NCI-H1105 (cell line): ENCODE data around the gene EPHB6.

Source experiments
- DNase-seq: peaks from one replicate; lab custom pipeline; 2025; lab: John Stamatoyannopoulos, UW

The EPHB6 gene

GRCh38 chr7:142880876-142881505, 26.1 kb downstream of the EPHB6 start:
- peak; percentile 15 for DNase-seq

DNA sequence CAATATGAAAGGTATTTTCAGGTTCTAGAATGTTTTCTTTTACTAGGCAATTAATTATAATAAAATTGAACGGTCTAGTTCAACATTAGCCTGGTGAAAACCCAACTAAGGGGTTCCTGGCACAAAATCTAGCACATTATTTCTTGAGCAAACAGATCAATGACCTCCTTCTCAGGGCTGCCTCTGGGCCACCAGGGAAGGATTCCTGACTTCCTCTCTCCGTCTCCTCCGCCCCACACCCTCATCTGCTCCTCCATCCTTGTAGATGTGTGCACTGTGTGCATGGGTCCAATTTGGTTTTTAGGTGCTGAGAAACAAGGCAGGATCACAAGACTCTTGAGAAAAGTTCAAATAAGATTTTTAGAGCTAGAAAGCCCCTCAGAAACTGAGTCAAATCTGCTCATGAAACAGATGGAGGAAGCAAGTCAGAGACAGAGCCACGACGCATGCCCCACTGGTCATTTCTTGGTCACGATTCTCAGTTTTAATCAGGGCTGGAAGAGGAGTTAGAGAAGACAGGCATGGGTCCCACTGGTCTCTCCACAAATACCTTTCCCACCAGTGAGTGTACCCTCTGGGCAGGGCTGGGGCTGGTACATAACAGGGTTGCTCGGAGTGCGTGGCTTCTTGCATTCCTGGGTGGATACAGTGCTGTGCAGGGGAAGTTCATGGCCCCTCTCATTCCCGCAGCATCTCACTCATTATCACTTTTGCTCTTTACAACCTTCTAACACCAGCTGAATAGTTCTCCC, 26.9 kb downstream of the EPHB6 start:
- DNase-seq, result no peak

- DNase-seq, result no peak
Observed at GRCh38 chr7:142882338-142882678, 27.4 kb downstream of the EPHB6 start.

GRCh38 chr7:142883145-142883544, 28.3 kb downstream of the EPHB6 start:
- no peak for DNase-seq

- DNase-seq, result no peak
Observed at GRCh38 chr7:142883571-142884285, 28.9 kb downstream of the EPHB6 start.

- no peak for DNase-seq
Observed at GRCh38 chr7:142884286-142884640, 29.4 kb downstream of the EPHB6 start.

DNA sequence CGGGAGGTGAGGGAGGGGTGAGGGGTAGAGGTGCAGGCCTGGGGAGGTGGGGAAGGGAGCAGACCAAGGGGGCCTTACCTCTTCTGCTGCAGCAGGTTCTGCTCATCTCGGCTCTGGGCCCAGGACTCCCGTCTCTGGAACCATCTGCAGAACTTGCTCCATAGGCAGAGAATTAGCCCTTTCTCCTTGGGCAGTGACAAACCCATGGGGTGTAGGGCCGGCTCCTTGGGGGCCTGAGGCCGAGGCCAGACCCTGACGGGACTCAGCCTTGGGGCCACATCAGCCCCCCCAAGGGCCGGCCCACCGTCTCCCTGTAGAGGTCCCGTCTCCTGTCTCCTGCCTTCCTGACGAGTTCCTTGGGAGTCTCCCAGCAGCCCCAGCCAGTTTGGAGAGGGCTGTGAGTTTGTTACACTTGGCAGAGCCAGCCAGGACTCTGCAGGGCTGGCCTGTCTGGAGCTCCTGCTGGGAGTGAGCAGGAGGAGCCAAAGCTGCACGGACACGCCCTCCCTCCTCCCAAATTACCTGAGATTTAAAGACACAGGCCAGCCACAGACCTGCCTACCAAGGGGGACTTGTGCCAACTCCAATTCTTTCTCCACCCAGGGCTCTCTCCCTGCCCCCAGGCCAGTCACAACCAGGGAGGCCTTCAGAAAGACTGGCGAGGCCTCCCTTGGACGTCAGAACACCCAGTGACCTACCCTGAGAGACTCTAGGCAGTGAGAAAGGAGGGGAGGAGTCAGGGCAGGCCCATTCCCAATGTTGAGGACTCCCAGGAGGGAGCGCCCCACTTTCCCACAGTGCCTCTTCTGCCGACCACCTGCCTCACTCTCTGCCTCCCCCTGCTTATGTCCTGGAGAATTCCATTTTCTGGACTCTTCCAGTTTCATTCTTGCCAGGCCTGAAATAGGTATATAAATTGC, 30.7 kb downstream of the EPHB6 start, which contains the start of gene TRPV6:
Gene TRPV6 (minus strand): TSS at position 435 of the 920 bp plus-strand sequence.
- no peak for DNase-seq

GRCh38 chr7:142886866-142887265, 32.0 kb downstream of the EPHB6 start:
- DNase-seq, result no peak

DNA sequence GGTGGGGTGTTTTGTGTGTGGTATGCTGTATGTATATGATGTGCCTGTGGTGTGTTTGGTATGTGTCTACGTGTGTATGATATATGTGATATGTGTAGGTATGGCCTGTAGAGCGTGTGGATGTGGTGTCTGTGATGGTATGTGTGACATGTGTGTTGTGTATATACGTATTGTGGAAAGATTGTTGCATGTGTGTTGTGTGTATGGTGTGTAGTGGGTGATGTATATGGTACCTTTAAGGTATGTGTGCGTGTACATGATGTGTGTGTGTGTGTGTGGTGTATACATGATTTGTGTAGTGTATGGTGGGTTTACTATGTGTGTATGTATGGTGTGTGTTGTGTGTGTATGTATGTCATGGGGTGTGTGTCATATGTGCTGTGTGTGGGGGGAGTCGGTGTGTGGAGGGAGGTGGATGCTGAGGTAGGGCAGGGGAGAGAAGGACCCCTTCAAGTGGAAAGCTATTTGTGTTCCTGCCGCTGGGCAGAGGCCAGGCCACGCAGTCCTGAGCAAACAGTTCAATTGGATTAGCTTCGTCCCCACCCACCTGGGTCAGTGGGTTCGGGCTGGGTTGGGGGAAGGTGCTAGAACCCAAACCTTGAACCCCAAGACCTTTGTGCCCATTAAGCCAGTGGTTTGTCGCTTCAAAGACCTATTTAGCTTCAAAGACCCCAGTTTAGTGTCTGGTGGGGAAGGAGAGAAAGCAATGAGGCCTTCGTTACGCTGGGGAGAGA, 32.6 kb downstream of the EPHB6 start:
- no peak for DNase-seq

DNA sequence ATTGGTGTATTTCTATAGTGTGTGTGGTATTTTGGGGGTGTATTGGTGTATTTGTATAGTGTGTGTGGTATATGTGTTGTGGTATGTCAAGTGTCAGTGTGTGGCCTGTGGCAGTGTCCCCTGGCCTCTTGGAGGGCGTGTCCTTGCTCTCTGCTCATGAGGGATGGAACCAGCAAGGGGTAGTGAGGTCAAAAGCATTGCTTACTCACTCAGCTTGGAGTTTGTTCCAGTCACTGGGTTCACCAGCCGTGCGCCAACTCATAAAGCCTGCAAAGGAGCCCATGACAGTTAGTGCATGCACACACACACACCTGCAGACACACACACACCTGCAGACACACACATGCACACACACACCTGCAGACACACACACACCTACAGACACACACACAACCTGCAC, 34.9 kb downstream of the EPHB6 start:
- DNase-seq, result no peak

DNA sequence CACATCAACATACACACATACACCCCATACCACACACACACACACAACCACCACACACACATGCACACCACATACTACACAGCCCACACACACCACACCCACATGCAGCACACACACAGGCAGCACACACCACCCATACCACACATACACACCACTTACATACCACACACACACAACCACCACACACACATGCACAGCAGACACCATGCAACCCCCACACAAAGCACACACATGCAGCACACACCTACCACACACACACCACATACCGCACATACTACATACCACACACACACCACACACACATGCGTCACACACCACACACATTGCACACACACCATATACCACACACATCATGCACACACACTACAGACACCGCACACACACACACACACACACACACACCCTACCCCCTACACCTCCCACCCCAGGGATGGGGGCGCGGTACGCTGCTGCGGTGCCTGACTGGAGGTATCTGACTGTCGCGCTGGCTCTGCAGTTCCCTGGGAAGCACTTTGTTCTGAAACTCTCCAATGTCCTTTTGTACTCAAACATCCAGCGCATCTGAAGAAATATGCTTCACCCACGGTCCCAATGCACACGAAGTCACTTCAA, 36.1 kb downstream of the EPHB6 start:
- DNase-seq, result no peak

- no peak for DNase-seq
Observed at GRCh38 chr7:142891490-142892082, 36.7 kb downstream of the EPHB6 start.

DNA sequence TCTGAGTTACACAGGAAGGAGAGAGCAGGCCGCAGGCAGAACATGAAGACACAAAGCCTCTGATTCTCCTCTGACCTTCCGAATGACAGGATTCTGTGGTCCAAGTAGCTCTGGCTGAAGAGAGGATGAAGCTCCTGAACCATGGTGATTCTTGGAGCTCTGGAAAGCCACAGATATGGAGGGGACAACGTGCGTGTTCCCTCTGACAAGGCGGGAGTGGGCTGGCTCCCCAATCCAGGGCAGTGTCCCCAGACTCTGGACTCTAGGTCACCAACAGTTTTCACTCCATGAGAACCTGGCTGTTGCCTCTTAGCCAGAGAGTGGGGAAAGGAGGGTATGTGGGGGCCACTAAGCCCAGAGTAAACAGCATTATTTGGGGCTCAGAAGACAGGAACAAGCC, 38.1 kb downstream of the EPHB6 start:
- DNase-seq, result no peak

DNA sequence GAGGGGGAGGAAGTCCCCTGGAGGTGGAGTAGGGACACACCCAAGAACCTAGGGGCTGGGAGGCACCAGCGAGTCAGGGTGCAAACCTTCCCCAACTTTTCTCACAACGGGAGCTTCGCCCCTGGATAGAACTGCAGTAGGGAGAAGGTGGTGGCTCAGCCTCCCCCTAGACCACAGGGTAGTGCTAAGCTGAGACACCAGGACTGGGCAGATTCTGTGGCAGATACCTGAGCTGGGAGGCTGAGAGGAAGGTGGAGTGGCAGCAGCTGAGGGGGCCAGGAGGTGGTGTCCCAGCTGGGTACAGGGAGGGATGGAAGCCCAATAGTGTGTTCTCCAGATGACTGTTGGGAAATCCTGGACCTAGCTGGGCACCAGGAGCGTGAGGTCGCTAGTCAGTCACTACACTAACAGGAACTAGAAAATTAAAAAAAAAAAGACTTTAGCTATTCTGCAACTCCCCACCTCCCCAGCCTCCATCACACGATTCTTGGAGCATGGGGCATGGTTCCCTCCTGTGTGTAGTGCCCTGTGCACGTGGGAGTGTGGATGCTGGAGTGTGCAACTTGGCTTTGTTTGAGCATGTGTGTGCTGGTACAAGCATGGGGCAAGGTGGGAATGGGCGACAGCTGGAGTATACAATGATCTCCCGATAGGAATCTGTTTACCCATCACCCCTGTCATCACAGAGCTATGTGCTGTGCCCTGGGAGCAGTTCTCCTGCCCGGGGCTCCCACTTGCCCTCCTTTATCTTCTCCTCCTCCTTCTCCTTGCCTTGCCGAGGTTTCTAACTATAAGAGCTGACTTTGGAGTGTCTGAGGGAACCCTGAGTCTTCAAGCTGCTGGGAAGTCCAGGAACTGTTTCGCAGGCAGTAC, 39.5 kb downstream of the EPHB6 start:
- DNase-seq, result no peak

- DNase-seq, result no peak
Observed at GRCh38 chr7:142894985-142895593, 40.2 kb downstream of the EPHB6 start.

- no peak for DNase-seq
Observed at GRCh38 chr7:142896151-142896550, 41.3 kb downstream of the EPHB6 start.

DNA sequence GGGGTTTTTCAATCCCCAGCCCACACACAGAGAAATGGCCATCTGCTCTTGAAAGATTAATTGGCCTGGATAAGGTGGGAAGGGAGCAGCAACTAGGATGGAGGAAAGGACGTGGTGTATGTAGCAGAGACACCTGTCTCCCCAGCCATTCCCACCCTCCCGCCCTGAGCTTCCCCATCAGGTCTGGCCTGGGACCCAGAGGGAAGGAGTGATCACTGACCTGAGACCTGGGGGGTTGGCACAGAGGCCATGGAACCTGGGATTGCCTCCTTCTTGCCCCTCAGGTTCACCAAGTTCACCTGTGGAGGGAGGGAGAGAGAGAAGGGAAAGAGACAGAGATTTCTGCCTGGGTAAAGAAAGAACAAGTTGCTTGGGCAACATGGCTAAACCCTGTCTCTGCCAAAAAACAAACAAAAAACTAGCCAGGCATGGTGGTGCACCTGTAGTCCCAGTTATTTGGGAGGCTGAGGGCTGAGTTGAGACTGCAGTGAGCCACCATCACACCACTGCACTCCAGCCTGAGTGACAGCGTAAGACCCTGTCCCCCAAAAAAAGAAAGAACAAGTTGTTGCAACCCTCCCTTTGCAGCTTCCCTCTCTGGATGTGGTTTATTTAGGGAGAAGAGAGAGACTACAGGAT, 42.0 kb downstream of the EPHB6 start:
- no peak for DNase-seq

DNA sequence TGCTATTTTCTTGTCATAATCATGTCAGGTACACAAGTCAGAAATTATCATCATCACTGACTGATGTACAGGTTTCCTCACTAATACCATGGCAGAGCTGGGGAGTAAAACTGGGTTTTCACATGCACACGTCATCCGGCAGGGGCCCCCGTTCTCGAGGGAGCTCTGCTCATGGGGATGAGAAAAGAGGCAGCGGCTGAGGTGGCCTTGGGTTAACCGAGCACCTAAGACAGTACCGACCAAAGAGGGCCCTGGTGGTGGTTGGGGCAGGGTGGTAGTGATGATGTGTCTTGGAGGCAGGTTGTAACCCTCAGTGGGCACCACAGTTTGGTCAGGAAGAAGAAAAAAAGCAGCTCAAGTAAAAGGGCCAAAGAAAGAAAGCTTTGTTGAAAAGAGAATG, 42.8 kb downstream of the EPHB6 start:
- no peak for DNase-seq
